ENCODE measurements around the gene CPEB3.
A peak's percentile ranks its signal among the peaks of the same experiment; 100 is the strongest.
"Not testable (repeated sequence)": the region's sequence is repeated elsewhere in the genome, so short reads cannot be mapped to it uniquely, and the experiment has no call there.

CPEB3 gene

DNA sequence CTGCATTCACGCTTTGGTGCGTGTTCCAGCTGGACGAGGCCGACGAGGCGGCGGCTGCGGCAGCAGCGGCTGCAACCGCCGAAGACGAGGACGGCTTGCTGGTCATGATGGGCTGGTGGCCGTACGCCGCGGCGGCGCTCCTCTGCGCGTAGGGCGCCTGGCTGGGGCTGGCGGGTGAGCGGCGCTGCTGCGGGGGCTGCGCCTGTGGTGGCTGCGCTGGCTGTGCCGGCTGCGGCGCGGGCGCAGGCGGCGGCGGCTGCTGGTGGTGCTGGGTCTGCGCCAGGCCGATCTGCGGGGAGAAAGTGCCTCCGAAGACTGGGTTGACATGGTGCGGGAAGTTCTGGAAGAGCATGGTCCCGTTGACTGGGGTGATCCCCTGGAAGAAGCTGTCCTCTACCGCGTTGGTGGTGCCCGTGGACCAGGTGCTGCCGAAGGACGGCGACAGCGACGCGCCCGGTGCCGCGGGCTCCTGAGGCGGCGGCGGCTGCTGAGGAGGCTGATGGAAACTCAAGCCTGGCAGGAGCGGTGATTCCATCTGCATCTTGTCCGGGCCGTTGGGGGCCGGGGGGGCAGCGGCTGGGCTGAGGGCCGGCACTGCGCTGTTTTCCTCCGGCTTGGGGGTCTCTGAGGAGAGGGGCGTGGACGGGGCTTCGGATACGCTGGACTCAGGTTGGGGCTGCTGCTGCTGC, 51.1 kb downstream of the CPEB3 start:
- H3K4me3 ChIP-seq (ENCODE audit: extremely low read depth, insufficient read depth, low read length, poor library complexity, severe bottlenecking): peak overlapping the region; percentile 51
- H3K4me1 ChIP-seq (ENCODE audit: control insufficient read depth, insufficient read depth, low read length, poor library complexity, severe bottlenecking): peaks cover 11% of the 10 kb centered on the region
- no peaks in the 10 kb centered on the region for H3K9me3 ChIP-seq (ENCODE audit: control insufficient read depth, low read length)
- H3K27ac ChIP-seq (ENCODE audit: low read depth, low read length, severe bottlenecking): no peak overlapping the region
- 1% methylated on average over 52 of the region's 69 CpGs for WGBS, 2 experiments (ENCODE audit: insufficient coverage in 2 of 2)
- no peaks in the 10 kb centered on the region for H3K36me3 ChIP-seq (ENCODE audit: control insufficient read depth, insufficient read depth, low read length)

DNA sequence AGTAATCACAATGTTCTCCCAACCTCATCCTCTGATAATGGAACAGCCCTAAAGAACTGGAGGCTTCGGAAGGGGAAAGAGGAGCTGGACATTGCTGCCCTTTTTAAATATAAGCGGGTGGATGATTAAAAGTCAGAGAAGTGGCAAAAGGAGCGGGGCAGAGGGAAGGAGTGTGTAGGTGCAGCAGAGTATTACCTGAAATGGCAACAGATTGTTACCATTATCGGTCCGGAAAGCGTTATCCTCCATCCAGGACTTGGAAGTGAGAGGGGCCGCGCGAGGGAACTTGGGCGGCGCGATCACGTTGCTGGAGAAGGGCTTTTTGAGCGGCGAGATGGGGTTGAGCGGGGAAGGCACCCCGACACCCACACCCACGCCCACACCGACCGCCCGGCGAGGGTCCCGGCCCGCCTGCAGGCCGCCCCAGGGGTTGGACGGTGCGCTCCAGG, 51.7 kb downstream of the CPEB3 start:
- Histone ChIP-seq H3K27ac (ENCODE audit: low read depth, low read length, severe bottlenecking) (no peak overlapping the region), H3K4me1 (ENCODE audit: control insufficient read depth, insufficient read depth, low read length, poor library complexity, severe bottlenecking) (peaks cover 11% of the 10 kb centered on the region), H3K4me3 (ENCODE audit: extremely low read depth, insufficient read depth, low read length, poor library complexity, severe bottlenecking) (peak overlapping the region; percentile 51), H3K9me3 (ENCODE audit: control insufficient read depth, low read length) (no peaks in the 10 kb centered on the region), H3K36me3 (ENCODE audit: control insufficient read depth, insufficient read depth, low read length) (no peaks in the 10 kb centered on the region)
- WGBS, 2 experiments (ENCODE audit: insufficient coverage in 2 of 2): 11 to 14% methylated on average over 5 to 25 of the region's 27 CpGs

DNA sequence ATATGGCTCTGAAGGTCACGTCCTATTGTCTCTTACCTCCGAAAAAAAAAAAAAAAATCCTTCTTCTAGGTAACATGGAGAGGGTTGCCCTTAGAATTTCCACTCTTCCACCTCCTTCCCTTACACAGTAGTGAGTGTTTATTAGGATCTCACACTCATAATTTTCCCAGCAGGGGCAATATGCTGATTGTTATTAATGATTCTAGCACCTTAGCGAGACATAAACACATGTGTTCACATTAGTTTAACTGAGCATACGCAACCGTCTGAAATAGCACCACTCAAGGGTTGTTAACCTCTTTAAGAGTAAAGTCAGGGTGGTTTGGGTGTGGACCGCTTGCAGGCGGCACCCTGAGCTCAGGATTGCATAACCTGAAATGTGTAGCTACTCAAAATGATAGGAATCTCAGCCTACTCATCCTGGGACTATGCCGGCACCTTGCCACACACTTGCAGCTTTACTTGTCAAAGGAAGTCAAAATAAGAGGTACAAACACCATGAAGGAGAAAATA, 52.2 kb downstream of the CPEB3 start:
- no peaks in the 10 kb centered on the region for H3K9me3 ChIP-seq (ENCODE audit: control insufficient read depth, low read length)
- no peaks in the 10 kb centered on the region for H3K36me3 ChIP-seq (ENCODE audit: control insufficient read depth, insufficient read depth, low read length)
- no peak overlapping the region for H3K27ac ChIP-seq (ENCODE audit: low read depth, low read length, severe bottlenecking)
- WGBS, 2 experiments (ENCODE audit: insufficient coverage in 2 of 2): 71 to 73% methylated on average over 4 to 5 of the region's 8 CpGs
- peaks cover 11% of the 10 kb centered on the region for H3K4me1 ChIP-seq (ENCODE audit: control insufficient read depth, insufficient read depth, low read length, poor library complexity, severe bottlenecking)
- H3K4me3 ChIP-seq (ENCODE audit: extremely low read depth, insufficient read depth, low read length, poor library complexity, severe bottlenecking): no peak overlapping the region

DNA sequence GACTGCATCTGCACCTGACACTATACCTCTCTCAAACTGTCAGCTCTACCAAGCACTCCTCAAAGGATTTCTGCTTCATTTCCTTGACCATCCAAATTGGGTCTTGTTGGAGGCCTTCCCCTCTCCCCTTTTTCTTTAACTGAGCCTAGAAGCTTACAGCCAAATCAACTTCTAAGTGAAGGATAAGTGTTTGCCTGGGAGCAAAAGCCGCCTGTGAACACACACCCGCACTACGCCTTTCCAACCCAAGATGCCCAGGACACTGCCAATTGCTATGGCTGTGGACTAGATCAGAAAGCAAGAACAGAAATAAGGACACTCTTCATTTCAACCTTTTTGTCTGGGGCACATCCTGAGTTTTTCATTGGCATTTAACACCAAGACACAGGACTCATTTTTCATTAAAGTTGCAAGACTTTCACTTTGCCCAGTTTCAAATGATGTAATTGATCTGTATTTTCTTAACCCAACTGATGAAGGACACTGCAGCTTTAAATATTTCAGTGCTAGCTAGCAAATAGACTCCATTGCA, 52.8 kb downstream of the CPEB3 start:
- H3K4me1 ChIP-seq (ENCODE audit: control insufficient read depth, insufficient read depth, low read length, poor library complexity, severe bottlenecking): peaks cover 11% of the 10 kb centered on the region
- H3K27ac ChIP-seq (ENCODE audit: low read depth, low read length, severe bottlenecking): no peak overlapping the region
- H3K9me3 ChIP-seq (ENCODE audit: control insufficient read depth, low read length): no peaks in the 10 kb centered on the region
- no peak overlapping the region for H3K4me3 ChIP-seq (ENCODE audit: extremely low read depth, insufficient read depth, low read length, poor library complexity, severe bottlenecking)
- 93 to 100% methylated on average over 2 to 3 of the region's 3 CpGs for WGBS, 2 experiments (ENCODE audit: insufficient coverage in 2 of 2)
- H3K36me3 ChIP-seq (ENCODE audit: control insufficient read depth, insufficient read depth, low read length): no peaks in the 10 kb centered on the region

DNA sequence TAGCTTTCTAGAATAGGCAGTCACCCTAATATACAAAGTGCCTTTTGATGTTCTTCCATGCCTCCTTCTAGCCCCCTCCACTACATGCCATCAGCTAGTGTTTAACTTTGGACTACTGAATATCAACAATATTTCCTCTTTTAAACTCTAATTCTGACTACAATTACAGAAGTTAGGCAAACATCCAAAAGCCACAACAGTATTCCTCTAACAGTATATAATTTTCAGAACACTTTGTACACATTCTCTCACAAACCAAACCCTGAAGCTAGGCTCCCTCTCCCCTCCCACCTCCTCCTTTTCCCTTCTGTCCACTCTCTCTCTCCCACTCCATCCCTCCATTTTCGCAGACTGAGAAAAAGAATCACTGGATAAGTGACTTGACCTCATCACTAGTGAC, 59.7 kb downstream of the CPEB3 start:
- no peak overlapping the region for H3K4me3 ChIP-seq (ENCODE audit: extremely low read depth, insufficient read depth, low read length, poor library complexity, severe bottlenecking)
- H3K27ac ChIP-seq (ENCODE audit: low read depth, low read length, severe bottlenecking): no peak overlapping the region
- no peaks in the 10 kb centered on the region for H3K36me3 ChIP-seq (ENCODE audit: control insufficient read depth, insufficient read depth, low read length)
- whole genome bisulfite sequencing, 2 experiments (ENCODE audit: insufficient coverage in 2 of 2): 89 to 100% methylated on average over 1 of the region's 1 CpG
- no peaks in the 10 kb centered on the region for H3K9me3 ChIP-seq (ENCODE audit: control insufficient read depth, low read length)
- no peaks in the 10 kb centered on the region for H3K4me1 ChIP-seq (ENCODE audit: control insufficient read depth, insufficient read depth, low read length, poor library complexity, severe bottlenecking)

DNA sequence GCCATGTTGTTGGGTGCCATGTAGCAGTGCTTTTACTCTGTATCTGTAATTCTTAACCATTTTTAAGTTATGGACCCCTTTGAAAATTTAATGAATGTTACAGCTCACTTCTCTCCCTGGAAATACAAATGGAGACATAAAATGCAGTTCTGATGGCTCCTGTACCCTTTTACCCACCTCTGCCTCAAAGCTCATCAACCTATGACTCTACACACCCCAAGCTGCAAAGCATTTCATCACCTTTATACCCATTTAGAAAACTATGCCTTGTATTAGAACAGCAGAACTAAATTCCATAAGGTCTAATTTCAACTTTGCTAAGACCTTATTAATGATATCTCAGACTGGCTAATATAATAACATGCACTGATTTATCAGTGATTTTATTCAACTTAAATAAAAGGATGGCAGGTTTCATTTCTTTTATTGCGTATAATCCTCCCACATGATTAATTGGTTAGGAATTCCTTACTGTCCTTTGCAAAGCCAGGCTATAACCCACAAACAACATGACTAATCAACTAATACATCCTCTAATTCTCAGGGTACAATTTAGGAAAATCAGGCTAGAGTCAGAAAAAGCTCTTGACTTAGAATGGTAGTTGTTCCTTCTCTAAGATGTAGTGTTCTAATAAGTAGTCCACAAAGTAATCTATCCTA, 68.1 kb downstream of the CPEB3 start:
- no peaks in the 10 kb centered on the region for H3K36me3 ChIP-seq (ENCODE audit: control insufficient read depth, insufficient read depth, low read length)
- WGBS, 2 experiments (ENCODE audit: insufficient coverage in 2 of 2): 67% methylated on average over 1 of the region's 1 CpG; no CpG with 5 or more reads in 1 of the 2 experiments
- H3K4me1 ChIP-seq (ENCODE audit: control insufficient read depth, insufficient read depth, low read length, poor library complexity, severe bottlenecking): peaks cover 4% of the 10 kb centered on the region
- no peaks in the 10 kb centered on the region for H3K9me3 ChIP-seq (ENCODE audit: control insufficient read depth, low read length)
- H3K27ac ChIP-seq (ENCODE audit: low read depth, low read length, severe bottlenecking): no peak overlapping the region
- no peak overlapping the region for H3K4me3 ChIP-seq (ENCODE audit: extremely low read depth, insufficient read depth, low read length, poor library complexity, severe bottlenecking)

DNA sequence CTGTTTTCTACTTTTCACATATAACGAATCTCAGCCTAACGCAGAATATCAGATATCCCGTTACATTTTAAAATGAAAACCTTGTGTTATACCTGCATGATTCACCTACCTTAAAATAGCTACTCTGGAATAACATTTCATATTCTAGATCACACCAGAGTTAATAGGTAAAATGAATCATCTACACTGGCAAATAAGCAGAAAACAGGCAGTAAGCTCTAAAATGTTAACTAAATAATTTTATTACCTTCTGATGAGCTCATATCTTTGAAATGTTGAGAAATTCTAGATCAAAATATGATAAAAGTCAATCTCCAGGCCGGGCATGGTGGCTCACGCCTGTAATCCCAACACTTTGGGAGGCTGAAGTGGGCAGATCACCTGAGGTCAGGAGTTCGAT, 71.3 kb downstream of the CPEB3 start:
- Histone ChIP-seq H3K9me3 (ENCODE audit: control insufficient read depth, low read length) (no peaks in the 10 kb centered on the region), H3K27ac (ENCODE audit: low read depth, low read length, severe bottlenecking) (no peak overlapping the region), H3K4me3 (ENCODE audit: extremely low read depth, insufficient read depth, low read length, poor library complexity, severe bottlenecking) (no peak overlapping the region), H3K4me1 (ENCODE audit: control insufficient read depth, insufficient read depth, low read length, poor library complexity, severe bottlenecking) (peaks cover 4% of the 10 kb centered on the region), H3K36me3 (ENCODE audit: control insufficient read depth, insufficient read depth, low read length) (no peaks in the 10 kb centered on the region)
- WGBS, 2 experiments (ENCODE audit: insufficient coverage in 2 of 2): 92 to 98% methylated on average over 5 of the region's 6 CpGs

DNA sequence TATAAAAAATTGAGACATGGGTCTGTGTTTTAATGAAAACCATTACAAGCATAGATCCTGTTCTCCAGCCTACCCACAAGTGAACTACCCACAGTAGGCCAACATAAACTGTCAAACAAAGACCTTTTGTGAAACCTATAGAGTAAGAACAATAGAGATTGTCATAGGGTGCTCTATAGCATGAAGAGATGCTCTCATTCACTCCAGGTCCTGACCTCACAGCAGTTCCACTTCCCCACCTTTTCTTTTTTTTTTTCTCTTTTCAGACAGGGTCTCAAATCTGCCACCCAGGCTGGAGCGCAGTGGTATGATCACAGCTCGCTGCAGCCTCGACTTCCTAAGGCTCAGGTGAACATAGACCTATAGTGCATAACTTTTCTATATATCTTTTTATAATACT, 72.3 kb downstream of the CPEB3 start:
- H3K36me3 ChIP-seq (ENCODE audit: control insufficient read depth, insufficient read depth, low read length): no peaks in the 10 kb centered on the region
- no peak overlapping the region for H3K27ac ChIP-seq (ENCODE audit: low read depth, low read length, severe bottlenecking)
- no peaks in the 10 kb centered on the region for H3K9me3 ChIP-seq (ENCODE audit: control insufficient read depth, low read length)
- H3K4me1 ChIP-seq (ENCODE audit: control insufficient read depth, insufficient read depth, low read length, poor library complexity, severe bottlenecking): peaks cover 4% of the 10 kb centered on the region
- no CpG with 5 or more reads among the region's 3 CpGs for WGBS, 2 experiments (ENCODE audit: insufficient coverage in 2 of 2)
- no peak overlapping the region for H3K4me3 ChIP-seq (ENCODE audit: extremely low read depth, insufficient read depth, low read length, poor library complexity, severe bottlenecking)

DNA sequence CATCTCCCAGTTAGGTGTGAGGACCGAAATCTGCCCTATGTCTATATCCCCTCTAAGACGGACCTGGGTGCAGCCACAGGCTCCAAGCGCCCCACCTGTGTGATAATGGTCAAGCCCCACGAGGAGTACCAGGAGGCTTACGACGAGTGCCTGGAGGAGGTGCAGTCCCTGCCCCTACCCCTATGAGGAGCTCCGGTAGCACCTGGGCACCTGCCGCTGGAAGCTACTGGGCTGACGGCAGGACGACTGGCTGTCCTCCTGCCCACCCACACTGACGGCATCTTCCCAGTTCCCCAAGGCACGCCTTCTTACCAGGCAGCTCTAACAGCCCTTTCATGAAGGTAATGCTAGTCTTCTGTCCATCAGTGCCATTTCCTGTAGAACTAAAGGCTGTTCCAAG, 74.3 kb downstream of the CPEB3 start:
- 78% methylated on average over 6 to 10 of the region's 12 CpGs for WGBS, 2 experiments (ENCODE audit: insufficient coverage in 2 of 2)
- H3K9me3 ChIP-seq (ENCODE audit: control insufficient read depth, low read length); H3K4me3 ChIP-seq (ENCODE audit: extremely low read depth, insufficient read depth, low read length, poor library complexity, severe bottlenecking); H3K4me1 ChIP-seq (ENCODE audit: control insufficient read depth, insufficient read depth, low read length, poor library complexity, severe bottlenecking); H3K27ac ChIP-seq (ENCODE audit: low read depth, low read length, severe bottlenecking); H3K36me3 ChIP-seq (ENCODE audit: control insufficient read depth, insufficient read depth, low read length): not testable (repeated sequence)

DNA sequence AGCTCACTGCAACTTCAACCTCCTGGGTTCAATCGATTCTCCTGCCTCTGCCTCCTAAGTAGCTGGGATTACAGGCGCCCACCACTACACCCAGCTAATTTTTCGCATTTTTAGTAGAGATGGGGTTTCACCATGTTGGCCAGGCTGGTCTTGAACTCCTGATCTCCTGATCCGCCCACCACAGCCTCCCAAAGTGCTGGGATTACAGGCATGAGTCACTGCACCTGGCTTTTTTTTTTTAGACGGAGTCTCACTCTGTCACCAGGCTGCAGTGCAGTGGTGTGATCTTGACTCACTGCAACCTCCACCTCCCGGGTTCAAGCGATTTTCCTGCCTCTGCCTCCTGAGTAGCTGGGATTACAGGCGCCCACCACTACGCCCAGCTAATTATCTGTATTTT, 75.7 kb downstream of the CPEB3 start:
- not testable (repeated sequence) for H3K4me3 ChIP-seq (ENCODE audit: extremely low read depth, insufficient read depth, low read length, poor library complexity, severe bottlenecking); H3K4me1 ChIP-seq (ENCODE audit: control insufficient read depth, insufficient read depth, low read length, poor library complexity, severe bottlenecking); H3K36me3 ChIP-seq (ENCODE audit: control insufficient read depth, insufficient read depth, low read length); H3K27ac ChIP-seq (ENCODE audit: low read depth, low read length, severe bottlenecking); H3K9me3 ChIP-seq (ENCODE audit: control insufficient read depth, low read length)
- 94 to 96% methylated on average over 4 to 8 of the region's 9 CpGs for WGBS, 2 experiments (ENCODE audit: insufficient coverage in 2 of 2)

DNA sequence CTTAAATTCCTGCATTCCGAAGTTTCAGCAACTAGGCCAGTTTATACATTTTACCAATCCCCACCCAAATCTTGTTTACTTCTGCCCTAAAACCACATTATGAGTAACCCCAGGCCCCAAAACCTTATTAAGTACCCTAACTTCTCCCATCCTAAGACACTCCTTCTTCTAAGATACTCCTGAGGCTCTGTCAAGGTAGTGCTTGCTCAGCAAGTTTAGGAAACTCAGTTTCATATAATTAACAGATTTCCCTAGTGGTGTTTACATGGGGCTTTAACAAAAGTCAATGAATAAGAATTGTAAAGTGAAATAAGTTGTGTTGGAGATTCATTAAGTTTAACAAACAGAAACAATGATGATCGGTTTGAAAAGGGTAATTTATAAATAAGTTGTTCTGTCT, 77.8 kb downstream of the CPEB3 start:
- no peaks in the 10 kb centered on the region for H3K36me3 ChIP-seq (ENCODE audit: control insufficient read depth, insufficient read depth, low read length)
- 92 to 100% methylated on average over 1 of the region's 2 CpGs for WGBS, 2 experiments (ENCODE audit: insufficient coverage in 2 of 2)
- no peaks in the 10 kb centered on the region for H3K9me3 ChIP-seq (ENCODE audit: control insufficient read depth, low read length)
- H3K27ac ChIP-seq (ENCODE audit: low read depth, low read length, severe bottlenecking): no peak overlapping the region
- no peak overlapping the region for H3K4me3 ChIP-seq (ENCODE audit: extremely low read depth, insufficient read depth, low read length, poor library complexity, severe bottlenecking)
- H3K4me1 ChIP-seq (ENCODE audit: control insufficient read depth, insufficient read depth, low read length, poor library complexity, severe bottlenecking): no peaks in the 10 kb centered on the region
